ENCODE data around the gene MGRN1.
"Not testable (repeated sequence)": the region's sequence is repeated elsewhere in the genome, so short reads cannot be mapped to it uniquely, and the experiment has no call there.

MGRN1 gene

DNA sequence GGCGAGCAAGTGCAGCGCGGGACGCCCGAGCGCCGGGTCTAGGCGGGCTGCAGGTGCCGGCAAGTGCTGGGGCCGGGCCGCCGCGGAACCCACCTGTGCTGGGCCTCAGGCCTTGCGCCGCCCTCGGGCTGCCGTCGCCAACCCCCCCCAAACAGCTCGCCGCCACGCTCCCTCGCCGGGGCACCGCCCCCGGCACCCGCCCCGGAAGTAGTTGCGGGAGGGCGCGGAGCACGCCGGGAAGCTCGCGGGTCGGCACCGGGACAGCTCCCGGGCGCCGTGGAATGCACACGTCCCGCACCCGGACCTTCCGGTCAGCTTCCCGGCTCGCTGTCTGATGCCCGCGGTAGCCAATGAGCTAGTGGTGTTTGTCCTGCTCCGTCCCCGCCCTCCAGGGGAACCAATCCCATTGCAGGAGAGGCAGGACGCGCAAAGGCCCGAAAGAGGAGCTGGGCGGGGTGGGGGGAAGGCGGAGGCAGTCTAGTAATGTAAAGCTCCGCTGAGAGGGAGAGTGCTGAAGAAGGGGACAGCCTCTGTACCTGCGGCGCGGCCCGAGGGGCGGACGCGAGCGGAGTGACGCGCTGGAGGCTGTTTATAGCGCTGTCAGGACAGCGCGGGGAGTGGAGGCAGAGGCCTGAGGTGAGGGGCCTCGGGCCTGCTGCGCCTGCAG lies 109.6 kb downstream of the MGRN1 start, which contains the start of the genes ANKS3 and DNAAF8:
ANKS3 (minus strand) TSS at position 209 of the 667 bp plus-strand sequence. CDS start 4,122 bp downstream, outside the sequence.
DNAAF8 (plus strand) TSS at position 475 of the 667 bp plus-strand sequence. CDS start 1,978 bp downstream, outside the sequence.
- Histone ChIP-seq H3K27ac (peak within 1 kb of the TSS; percentile 78), H3K4me3 (peak within 1 kb of the TSS; percentile 93), H3K9me3 (ENCODE audit: low read depth, low read length) (no peaks in the 10 kb centered on the region), H3K9ac (ENCODE audit: insufficient read length) (peak within 1 kb of the TSS; percentile 92), H3K36me3 (ENCODE audit: insufficient read depth, low read length) (no peaks in the 10 kb centered on the region; the same call in 1 of the 2 replicates)
- TF ChIP-seq EZH2 (IDR thresholded peaks at IDR 0.05) (no peak), FOXP2 (optimal IDR thresholded peaks at IDR 0.05; ENCODE audit: control extremely low read depth, extremely low read length, insufficient read depth) (no peak), POLR2AphosphoS5 (IDR thresholded peaks at IDR 0.05; ENCODE audit: borderline replicate concordance, low read depth, low read length) (peak; percentile 60)
- peak; percentile 18 for DNase-seq (ENCODE audit: low read depth, low spot score)

DNA sequence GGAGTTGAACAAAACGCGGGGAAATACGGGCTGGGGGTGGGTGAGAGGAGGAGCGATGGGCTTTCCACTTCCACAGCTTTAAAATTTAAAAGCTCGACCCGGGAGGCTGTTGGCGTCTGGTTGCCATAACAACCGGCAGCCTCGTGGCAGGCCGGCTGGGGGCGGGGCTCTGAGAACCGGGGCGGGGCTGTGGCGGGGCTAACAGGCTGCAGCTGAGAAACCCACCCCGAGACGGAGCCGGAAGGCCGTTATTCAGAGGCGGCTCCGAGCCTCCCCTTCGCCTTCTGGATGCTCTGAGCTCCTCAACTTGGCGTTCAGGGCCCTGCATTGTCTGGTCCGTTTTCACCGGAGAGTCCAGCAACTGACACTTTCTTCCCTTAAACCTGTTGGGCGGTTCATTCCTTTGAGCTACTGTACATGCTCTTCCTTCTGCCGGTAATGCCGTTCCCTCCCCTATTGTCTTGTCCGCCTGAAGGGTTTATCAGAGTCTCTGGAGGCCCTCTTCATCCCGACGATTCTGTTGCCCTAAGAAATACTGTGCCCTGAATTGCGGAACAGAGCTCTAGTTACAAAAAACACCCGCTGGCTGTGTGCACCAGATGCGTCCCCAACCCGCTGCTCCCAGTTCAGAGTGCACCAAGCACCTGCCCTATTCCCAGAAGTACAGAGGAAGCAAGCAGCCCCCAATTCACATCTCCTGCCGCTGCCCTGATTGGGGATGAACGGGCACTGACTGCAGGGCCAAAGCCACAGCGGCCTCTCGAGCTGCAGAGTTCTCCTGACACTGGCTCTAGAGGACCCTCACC lies 110.3 kb downstream of the MGRN1 start:
- DNase-seq (ENCODE audit: low read depth, low spot score) = peak; percentile 18
- peak overlapping the region; percentile 92 for H3K9ac ChIP-seq (ENCODE audit: insufficient read length)

DNA sequence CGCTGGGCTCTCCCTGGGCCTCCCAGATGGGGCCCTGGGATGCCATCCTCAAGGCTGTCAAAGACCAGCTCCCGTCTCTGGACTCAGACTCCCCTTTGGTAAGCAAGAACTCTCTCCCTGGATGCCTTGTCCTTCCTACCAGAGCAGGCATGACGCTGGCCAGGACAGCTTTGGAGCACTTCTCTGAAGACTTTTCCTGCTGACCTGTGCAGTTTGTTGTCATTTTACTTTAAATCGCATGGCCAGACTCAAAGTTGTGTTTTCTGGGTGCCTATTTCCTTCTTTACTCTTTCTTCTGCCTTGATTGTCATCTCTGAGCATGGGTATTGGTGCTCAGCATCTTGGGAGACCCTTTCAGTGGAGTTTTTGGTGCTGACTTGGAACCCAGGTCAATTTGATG lies 111.9 kb downstream of the MGRN1 start:
- Histone ChIP-seq H3K27ac (no peak overlapping the region), H3K9ac (ENCODE audit: insufficient read length) (no peak overlapping the region), H3K36me3 (ENCODE audit: insufficient read depth, low read length) (no peaks in the 10 kb centered on the region), H3K4me3 (no peak overlapping the region), H3K9me3 (ENCODE audit: low read depth, low read length) (no peaks in the 10 kb centered on the region)
- no peak for DNase-seq (ENCODE audit: low read depth, low spot score)
- TF ChIP-seq EZH2 (IDR thresholded peaks at IDR 0.05) = no peak
- no peak for TF ChIP-seq FOXP2 (optimal IDR thresholded peaks at IDR 0.05; ENCODE audit: control extremely low read depth, extremely low read length, insufficient read depth)
- no peak for TF ChIP-seq POLR2AphosphoS5 (IDR thresholded peaks at IDR 0.05; ENCODE audit: borderline replicate concordance, low read depth, low read length)

More for the DNA sequence above, 110.3 kb downstream of the MGRN1 start:
- no peaks in the 10 kb centered on the region; the same call in 1 of the 2 replicates for H3K36me3 ChIP-seq (ENCODE audit: insufficient read depth, low read length)
- TF ChIP-seq EZH2 (IDR thresholded peaks at IDR 0.05) (no peak), FOXP2 (optimal IDR thresholded peaks at IDR 0.05; ENCODE audit: control extremely low read depth, extremely low read length, insufficient read depth) (no peak), POLR2AphosphoS5 (IDR thresholded peaks at IDR 0.05; ENCODE audit: borderline replicate concordance, low read depth, low read length) (0 out of 2 replicates have a peak, but pooled peaks have one; percentile 47)
- H3K9me3 ChIP-seq (ENCODE audit: low read depth, low read length) = no peaks in the 10 kb centered on the region
- peak overlapping the region; percentile 93 for H3K4me3 ChIP-seq
- H3K27ac ChIP-seq = peak overlapping the region; percentile 78

DNA sequence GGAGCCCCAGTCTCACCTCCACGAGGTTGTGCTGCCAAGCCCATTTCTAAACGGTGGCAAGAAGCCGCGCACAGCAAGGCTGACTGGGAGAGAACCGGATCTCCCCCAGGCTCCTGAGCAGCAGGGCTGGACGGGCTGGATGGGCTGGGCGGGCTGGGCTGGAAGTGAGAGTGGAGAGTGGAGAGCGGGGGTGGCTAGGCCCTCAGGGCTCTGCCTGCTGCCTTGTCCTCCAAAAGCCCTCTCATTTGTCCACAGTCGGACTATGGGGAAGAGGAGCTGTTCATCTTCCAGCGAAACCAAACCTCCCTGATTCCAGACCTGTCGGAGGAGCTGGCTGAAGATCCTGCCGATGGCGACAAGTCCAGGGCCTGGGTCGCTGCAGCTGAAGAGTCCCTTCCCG lies 112.9 kb downstream of the MGRN1 start:
- Histone ChIP-seq H3K9ac (ENCODE audit: insufficient read length) (no peak overlapping the region), H3K4me3 (no peak overlapping the region), H3K27ac (no peak overlapping the region), H3K36me3 (ENCODE audit: insufficient read depth, low read length) (no peaks in the 10 kb centered on the region), H3K9me3 (ENCODE audit: low read depth, low read length) (no peaks in the 10 kb centered on the region)
- no peak for TF ChIP-seq EZH2 (IDR thresholded peaks at IDR 0.05)
- TF ChIP-seq POLR2AphosphoS5 (IDR thresholded peaks at IDR 0.05; ENCODE audit: borderline replicate concordance, low read depth, low read length) = no peak
- no peak for TF ChIP-seq FOXP2 (optimal IDR thresholded peaks at IDR 0.05; ENCODE audit: control extremely low read depth, extremely low read length, insufficient read depth)
- DNase-seq (ENCODE audit: low read depth, low spot score) = no peak

DNA sequence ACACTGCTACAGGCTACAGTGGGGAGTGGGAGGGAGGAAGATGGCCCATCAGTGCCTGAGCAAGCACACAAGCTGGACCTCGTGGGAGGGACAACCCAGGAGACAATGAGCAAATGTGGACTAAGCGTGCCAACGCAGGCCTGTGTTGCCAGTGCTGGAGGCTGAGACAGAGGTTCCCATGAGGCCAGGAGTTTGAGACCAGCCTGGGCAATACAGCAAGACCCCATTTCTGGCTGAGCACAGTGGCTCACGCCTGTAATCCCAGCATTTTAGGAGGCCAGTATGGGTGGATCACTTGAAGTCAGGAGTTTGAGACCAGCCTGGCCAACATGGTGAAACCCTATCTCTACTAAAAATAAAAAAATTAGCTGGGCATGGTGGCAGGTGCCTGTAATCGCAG lies 113.7 kb downstream of the MGRN1 start:
- H3K4me3 ChIP-seq; H3K9ac ChIP-seq (ENCODE audit: insufficient read length); H3K36me3 ChIP-seq (ENCODE audit: insufficient read depth, low read length); DNase-seq (ENCODE audit: low read depth, low spot score); H3K27ac ChIP-seq; H3K9me3 ChIP-seq (ENCODE audit: low read depth, low read length): not testable (repeated sequence)
